ENCODE measurements around the gene PARP6. TPM values are rescaled to one million over a fixed set of nuclear protein-coding genes. Genes with fewer than 3 reads are reported as not detected.
A peak's percentile ranks its signal among the peaks of the same experiment; 100 is the strongest.

Gene PARP6
- total and polyA plus RNA-seq, 8 donors, result 29.6 to 101 (median 63.6) TPM

GRCh38 chr15:72313448-72313840 is 41.1 kb upstream of the PARP6 start:
- no peak for TF ChIP-seq POLR2A (IDR thresholded peaks at IDR 0.05)
- TF ChIP-seq POLR2AphosphoS5 (IDR thresholded peaks at IDR 0.05), result no peak
- TF ChIP-seq EP300 (IDR thresholded peaks at IDR 0.05), result no peak
- TF ChIP-seq CTCF (IDR thresholded peaks at IDR 0.05), result no peak
- no peak for DNase-seq
- Histone ChIP-seq H3K36me3 (no peaks in the 10 kb centered on the region), H3K9me3 (no peaks in the 10 kb centered on the region), H3K4me3 (no peak overlapping the region), H3K4me1 (no peaks in the 10 kb centered on the region), H3K27me3 (no peaks in the 10 kb centered on the region), H3K27ac (no peak overlapping the region)
- intact Hi-C loops (cut with DNase I; ENCODE audit: low total_unique reads), result no loop called here
- WGBS, 5 donors, result 66 to 78% (median 74%) methylated on average over 2 of the region's 2 CpGs

GRCh38 chr15:72312605-72313447 is 40.5 kb upstream of the PARP6 start:
- intact Hi-C loops (cut with DNase I; ENCODE audit: low total_unique reads), result no loop called here
- Histone ChIP-seq H3K4me1 (no peaks in the 10 kb centered on the region), H3K27ac (no peak overlapping the region), H3K9me3 (no peaks in the 10 kb centered on the region), H3K36me3 (no peaks in the 10 kb centered on the region), H3K4me3 (no peak overlapping the region), H3K27me3 (no peaks in the 10 kb centered on the region)
- peak; percentile 61 to 83 for DNase-seq
- TF ChIP-seq EP300 (IDR thresholded peaks at IDR 0.05), result no peak
- peak in 1 of 3 donors; percentile 24 for TF ChIP-seq POLR2AphosphoS5 (IDR thresholded peaks at IDR 0.05)
- peak in 5 of 7 experiments; percentile 34 to 72 (median 54) for TF ChIP-seq CTCF (IDR thresholded peaks at IDR 0.05)
- 47 to 63% (median 48%) methylated on average over 2 of the region's 2 CpGs for WGBS, 5 donors

- H3K36me3 ChIP-seq, result peaks cover 0 to 3% (median 0%) of the 10 kb centered on the region in 4 donors
- no peak for TF ChIP-seq POLR2A (IDR thresholded peaks at IDR 0.05)
- no peak for DNase-seq
- H3K9me3 ChIP-seq, result no peaks in the 10 kb centered on the region
- no peaks in the 10 kb centered on the region for H3K27me3 ChIP-seq
- intact Hi-C loops (cut with DNase I; ENCODE audit: low total_unique reads), result no loop called here
- WGBS, 5 donors, result 67 to 97% (median 78%) methylated on average over 3 to 5 of the region's 5 CpGs
- H3K27ac ChIP-seq, result no peak overlapping the region
- no peak overlapping the region for H3K4me3 ChIP-seq
- H3K4me1 ChIP-seq, result no peaks in the 10 kb centered on the region
Measured at GRCh38 chr15:72307026-72307425, 34.7 kb upstream of the PARP6 start.

- no peak overlapping the region for H3K4me3 ChIP-seq
- TF ChIP-seq CTCF (IDR thresholded peaks at IDR 0.05) (no peak), POLR2A (IDR thresholded peaks at IDR 0.05) (no peak), EP300 (IDR thresholded peaks at IDR 0.05) (no peak), POLR2AphosphoS5 (IDR thresholded peaks at IDR 0.05) (no peak)
- intact Hi-C loops (cut with DNase I; ENCODE audit: low total_unique reads), result no loop called here
- no peaks in the 10 kb centered on the region for H3K4me1 ChIP-seq
- no peaks in the 10 kb centered on the region for H3K27me3 ChIP-seq
- H3K9me3 ChIP-seq, result no peaks in the 10 kb centered on the region
- peaks cover 0 to 3% (median 0%) of the 10 kb centered on the region in 4 donors for H3K36me3 ChIP-seq
- 55 to 68% (median 60%) methylated on average over 10 of the region's 10 CpGs for WGBS, 5 donors
- no peak overlapping the region for H3K27ac ChIP-seq
- DNase-seq, result peak in 1 of 2 donors; percentile 54
Measured at GRCh38 chr15:72306211-72306785, 33.9 kb upstream of the PARP6 start.

GRCh38 chr15:72304596-72304995 is 32.2 kb upstream of the PARP6 start:
- Histone ChIP-seq H3K4me1 (no peaks in the 10 kb centered on the region), H3K4me3 (no peak overlapping the region), H3K36me3 (peaks cover 0 to 3% (median 0%) of the 10 kb centered on the region in 4 donors), H3K27me3 (no peaks in the 10 kb centered on the region), H3K27ac (no peak overlapping the region), H3K9me3 (no peaks in the 10 kb centered on the region)
- TF ChIP-seq EP300 (IDR thresholded peaks at IDR 0.05) (no peak), POLR2AphosphoS5 (IDR thresholded peaks at IDR 0.05) (no peak), CTCF (IDR thresholded peaks at IDR 0.05) (no peak), POLR2A (IDR thresholded peaks at IDR 0.05) (no peak)
- WGBS, 5 donors, result 85 to 95% (median 91%) methylated on average over 6 to 7 of the region's 7 CpGs
- no peak for DNase-seq
- intact Hi-C loops (cut with DNase I; ENCODE audit: low total_unique reads), result no loop called here

Data from stomach (tissue), 9 donors.